GM12878 (cell line): ENCODE measurements around the gene UBE2O. TPM values are rescaled to one million over a fixed set of nuclear protein-coding genes. Genes with fewer than 3 reads are reported as not detected.

Experiments
- ATAC-seq: fragments of 200-7000 bp; cut with Tn5 transposase; 3 replicates; pipeline ENCODE4 v1.9.1; 2020; ENCODE audit warnings: mild to moderate bottlenecking, moderate library complexity
- BruUV-seq: library from RNA; stranded (reverse); fragments of 400-500 nt; replicated peaks from 2 replicates; lab custom pipeline; 2021; lab: Mats Ljungman, UMichigan
- CTCF ChIA-PET: fragments of 300-600 bp; sonication (Branson Sonifier 250); formaldehyde crosslinking; extraction: SDS; loops from one replicate; lab custom pipeline; 2021; ENCODE audit warnings: inconsistent platforms; lab: Yijun Ruan, JAX
- POLR2A ChIA-PET: fragments of 350-600 bp; formaldehyde crosslinking; extraction: SDS; loops from one replicate; lab custom pipeline; 2021; ENCODE audit warnings: inconsistent platforms; lab: Charles Lee
- RAD21 ChIA-PET: fragments of 300-600 bp; sonication (Branson Sonifier 250); formaldehyde crosslinking; loops from one replicate; lab custom pipeline; 2023; ENCODE audit warnings: antibody characterized with exemption; ENCODE audit not compliant: unreplicated experiment; lab: Charles Lee
- SMC1A ChIA-PET: fragments of 300-600 bp; sonication (Branson Sonifier 250); formaldehyde crosslinking; loops from one replicate; lab custom pipeline; 2023; ENCODE audit not compliant: unreplicated experiment, uncharacterized antibody; lab: Charles Lee
- DNase-seq: peaks from one replicate; pipeline ENCODE4 v3.0.0-alpha.2; 2011; ENCODE audit warnings: low read depth, low spot score
- FAIRE-seq: peaks from 3 replicates; lab custom pipeline; 2011; peaks lifted over from hg19 to GRCh38; lab: Jason Lieb, UNC
- H2AFZ ChIP-seq: 2 replicates; pipeline ENCODE4 v1.6.0; 2011; ENCODE audit warnings: low read depth, low read length, control low read depth; ENCODE audit not compliant: control insufficient read depth
- H3K27ac ChIP-seq: 2 replicates; pipeline ENCODE4 v1.5.1; 2011; ENCODE audit warnings: control low read depth; ENCODE audit not compliant: control insufficient read depth, insufficient read depth
- H3K27me3 ChIP-seq, 2 experiments: replicated peaks in 1 of 2; 2 replicates each; pipeline versions ENCODE4 v1.6.0 to v1.6.1; 2011; ENCODE audit warnings: low read length in 1 of 2; ENCODE audit not compliant: control insufficient read depth in 2 of 2, insufficient read depth in 2 of 2
- H3K36me3 ChIP-seq, 2 experiments: 2 replicates each; pipeline ENCODE4 v1.5.1; 2011; ENCODE audit warnings: low read length in 1 of 2; ENCODE audit not compliant: control insufficient read depth in 2 of 2, insufficient read depth in 2 of 2
- H3K4me1 ChIP-seq: 2 replicates; pipeline ENCODE4 v1.6.1; 2011; ENCODE audit warnings: mild to moderate bottlenecking, low read length, moderate library complexity, mixed read lengths; ENCODE audit not compliant: control insufficient read depth, insufficient read depth
- H3K4me2 ChIP-seq: 2 replicates; pipeline ENCODE4 v1.6.0; 2011; ENCODE audit warnings: control low read depth; ENCODE audit not compliant: control insufficient read depth, insufficient read depth
- H3K4me3 ChIP-seq: fragments of 200-600 bp; sonication (generic); 2 replicates; pipeline ENCODE4 v1.5.1; 2016
- H3K79me2 ChIP-seq: 2 replicates; pipeline ENCODE4 v1.6.0; 2011; ENCODE audit warnings: low read length; ENCODE audit not compliant: control insufficient read depth, insufficient read depth
- H3K9ac ChIP-seq: 2 replicates; pipeline ENCODE4 v1.8.0; 2011; ENCODE audit warnings: low read length, control low read depth, mixed read lengths; ENCODE audit not compliant: control insufficient read depth, insufficient read depth
- H3K9me3 ChIP-seq: replicated peaks from 3 replicates; pipeline ENCODE4 v1.5.1; 2011; ENCODE audit warnings: mild to moderate bottlenecking, low read length; ENCODE audit not compliant: control insufficient read depth, insufficient read depth
- H4K20me1 ChIP-seq: 2 replicates; pipeline ENCODE4 v1.6.0; 2011; ENCODE audit not compliant: control insufficient read depth, insufficient read depth
- CHD1 ChIP-seq: IDR thresholded peaks from 2 replicates; pipeline ENCODE4 v1.6.1; 2012; ENCODE audit warnings: low read depth, low read length, improper control_type of control experiment
- ESRRA ChIP-seq: IDR thresholded peaks from 2 replicates; pipeline ENCODE4 v1.6.1; 2012; ENCODE audit warnings: mild to moderate bottlenecking, low read length, improper control_type of control experiment
- GATAD2B ChIP-seq: fragments of 450-650 bp; conservative IDR thresholded peaks from 2 replicates; pipeline ENCODE4 v1.6.1; 2017; ENCODE audit warnings: low read depth, mild to moderate bottlenecking, moderate library complexity
- HDGF ChIP-seq: fragments of 450-650 bp; IDR thresholded peaks from 2 replicates; pipeline ENCODE4 v1.6.1; 2016; ENCODE audit warnings: antibody characterized with exemption
- JUND ChIP-seq: IDR thresholded peaks from 2 replicates; pipeline ENCODE4 v1.6.1; 2012; ENCODE audit warnings: low read depth, mild to moderate bottlenecking, low read length, improper control_type of control experiment, moderate library complexity
- NFIC ChIP-seq: IDR thresholded peaks from 2 replicates; pipeline ENCODE4 v1.6.1; 2012; ENCODE audit warnings: low read depth, mild to moderate bottlenecking, inconsistent platforms, low read length, moderate library complexity
- POLR2AphosphoS5 ChIP-seq: IDR thresholded peaks from 2 replicates; pipeline ENCODE4 v1.6.1; 2011; ENCODE audit warnings: mild to moderate bottlenecking, low read length, inconsistent platforms
- POU2F2 ChIP-seq: IDR thresholded peaks from 3 replicates; pipeline ENCODE4 v1.6.1; 2011; ENCODE audit warnings: low read depth, mild to moderate bottlenecking, low read length, borderline replicate concordance
- ZBTB4 ChIP-seq: fragments of 450-650 bp; formaldehyde crosslinking; IDR thresholded peaks from 2 replicates; pipeline ENCODE4 v1.4.0; 2022; ENCODE audit warnings: mild to moderate bottlenecking, moderate library complexity
- WGBS: methylation state at CpG from one replicate; pipeline ENCODE4 v1.1.6; 2016; ENCODE audit warnings: low lambda C conversion rate; ENCODE audit not compliant: insufficient replicate concordance, insufficient coverage; ENCODE audit errors: missing lambda C conversion rate; 5-methylcytosine and 5-hydroxymethylcytosine counted together
- in situ Hi-C: fragments of 300-500 bp; cut with MboI; formaldehyde crosslinking; loops from 9 replicates; pipeline ENCODE4 v1.14.3; 2018; ENCODE audit warnings: mixed read lengths
- intact Hi-C: fragments of 100-400 bp; cut with micrococcal nuclease; formaldehyde crosslinking; loops from one replicate; pipeline ENCODE4 v1.14.2; 2022; ENCODE audit not compliant: unreplicated experiment
- polyA plus RNA-seq, 11 experiments: library from polyadenylated mRNA; depleted of rRNA in 4 of 11; unstranded in 6 of 11; stranded (reverse) in 5 of 11; fragments of >200 nt; fragmentation: Nextera tagmentation in 4 of 11; fragmentation: Illumina TruSeq in 1 of 11; extraction: Ambion mirVana in 4 of 11; extraction: Trizol in 1 of 11; gene quantifications; 1 replicate in 1 of 11; 2 replicates in 10 of 11; pipeline versions ENCODE4 v1.2.1 to v1.2.3, GENCODE V29; 2011 to 2016; ENCODE audit warnings: inconsistent platforms in 2 of 11, missing spikeins in 2 of 11, low read depth in 1 of 11
- total RNA-seq, 4 experiments: library from RNA; depleted of rRNA in 3 of 4; stranded (reverse); fragments of >200 nt in 3 of 4; fragmentation: Illumina TruSeq in 1 of 4; extraction: Trizol in 1 of 4; gene quantifications; 2 replicates each; pipeline versions ENCODE4 v1.2.1 to v1.2.3, GENCODE V29; 2013 to 2021

Gene UBE2O
- total and polyA plus RNA-seq, 10 of the 15 experiments (the other 5 are each of a cell fraction or from before 2014, with no cell fraction given), result 2.1 to 39.0 (median 14.1) TPM

DNA sequence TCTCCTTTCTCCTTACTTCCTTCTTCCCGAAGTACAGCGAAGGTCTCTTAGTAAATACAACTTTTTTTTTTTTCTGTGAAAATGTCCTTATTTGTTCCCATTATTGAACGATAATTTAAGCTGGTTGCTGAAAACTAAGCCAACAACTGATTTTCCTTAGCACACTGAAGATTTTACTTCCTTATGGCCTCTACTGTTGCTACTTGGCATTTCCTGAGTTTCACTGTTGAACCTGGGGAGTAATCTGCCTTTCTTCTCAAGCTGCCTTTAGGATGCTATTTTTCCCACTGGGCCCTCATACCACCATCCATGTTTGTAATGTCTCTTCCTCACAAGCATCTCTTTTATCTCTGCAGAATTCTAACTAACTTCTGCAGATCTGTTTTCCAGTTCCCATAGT, 26.1 kb downstream of the UBE2O start:
- POLR2A ChIA-PET, result interaction anchor here (1.5 kb wide), 1 partner anchor 19 kb away, joined by 3 read pairs; no protein-coding TSS in a partner anchor
- Histone ChIP-seq H2AFZ (no peak overlapping the region), H3K27me3 (no peaks in the 10 kb centered on the region), H3K36me3 (peaks cover 3 to 4% of the 10 kb centered on the region in 2 experiments; a peak in 2 of 4 replicates), H3K79me2 (peaks cover 18% of the 10 kb centered on the region), H3K4me1 (peaks cover 24% of the 10 kb centered on the region), H3K4me2 (no peak overlapping the region), H3K9me3 (no peaks in the 10 kb centered on the region), H3K4me3 (no peak overlapping the region), H4K20me1 (no peaks in the 10 kb centered on the region; the same call in 1 of the 2 replicates), H3K9ac (no peak overlapping the region), H3K27ac (no peak overlapping the region)
- intact Hi-C loops (no loop called here), in situ Hi-C loops (no loop called here)
- TF ChIP-seq POU2F2, result no peak
- TF ChIP-seq GATAD2B, result no peak
- no peak for TF ChIP-seq CHD1
- TF ChIP-seq JUND, result no peak
- TF ChIP-seq POLR2AphosphoS5, result no peak
- TF ChIP-seq ESRRA, result no peak
- TF ChIP-seq ZBTB4 (CRISPR knock-in tag), result no peak
- no peak for TF ChIP-seq NFIC
- TF ChIP-seq HDGF, result no peak
- CTCF ChIA-PET, result interaction anchor here (1.1 to 3.4 kb wide), 4 partner anchors 17 to 197 kb away, joined by 3 to 20 read pairs (median 10); no protein-coding TSS in a partner anchor
- WGBS, result 86% methylated on average over 3 of the region's 3 CpGs
- BruUV-seq, result no TSS peak
- ATAC-seq, result no peak
- FAIRE-seq, result no peak
- DNase-seq, result no peak
- RAD21 ChIA-PET, result interaction anchor here (0.9 to 1.5 kb wide), 3 partner anchors 32 to 80 kb away, joined by 3 to 7 read pairs (median 3); partner anchors contain the start of gene AANAT
- SMC1A ChIA-PET, result interaction anchor here (1.0 to 2.9 kb wide), 6 partner anchors 18 to 73 kb away, joined by 3 to 9 read pairs (median 6); partner anchors contain the start of gene UBE2O
